Activated CD4-positive, alpha-beta T cell treated with anti-CD3 and anti-CD28 coated beads, Interleukin-2, amount 50 U/mL, for 1 hour (primary cell): Measurements from ENCODE around the gene ZSCAN12.

Source experiments
- DNase-seq: peaks from one replicate; pipeline ENCODE4 v3.0.0-alpha.2; 2020

The ZSCAN12 gene

GRCh38 chr6:28353356-28353755 is 46.2 kb downstream of the ZSCAN12 start:
- DNase-seq, result no peak

- DNase-seq, result no peak
Observed at GRCh38 chr6:28351493-28351925, 48.0 kb downstream of the ZSCAN12 start.

- no peak for DNase-seq
Observed at GRCh38 chr6:28351087-28351486, 48.5 kb downstream of the ZSCAN12 start.

- DNase-seq, result peak; percentile 77
Observed at GRCh38 chr6:28349892-28350737, 49.4 kb downstream of the ZSCAN12 start, which contains the start of gene ZKSCAN3. Gene ZKSCAN3, plus strand, starts transcription at chr6:28349947. Its CDS starts 9,640 bp downstream, at chr6:28359587.

GRCh38 chr6:28349344-28349891 is 50.1 kb downstream of the ZSCAN12 start:
- no peak for DNase-seq

- DNase-seq, result no peak
Observed at GRCh38 chr6:28347119-28347518, 52.4 kb downstream of the ZSCAN12 start.

GRCh38 chr6:28345201-28345600 is 54.3 kb downstream of the ZSCAN12 start:
- no peak for DNase-seq

GRCh38 chr6:28343898-28344677 is 55.5 kb downstream of the ZSCAN12 start:
- DNase-seq, result no peak

- DNase-seq, result no peak
Observed at GRCh38 chr6:28340310-28341095, 59.0 kb downstream of the ZSCAN12 start.

- DNase-seq, result no peak
Observed at GRCh38 chr6:28337121-28337520, 62.4 kb downstream of the ZSCAN12 start.

- DNase-seq, result no peak
Observed at GRCh38 chr6:28336284-28337120, 63.0 kb downstream of the ZSCAN12 start.

GRCh38 chr6:28335564-28336283 is 63.8 kb downstream of the ZSCAN12 start, which contains the start of gene ZSCAN31:
Gene ZSCAN31, minus strand, starts transcription at chr6:28336148. Its CDS starts 6,465 bp downstream, at chr6:28329683.
- DNase-seq, result peak; percentile 74

- DNase-seq, result no peak
Observed at GRCh38 chr6:28335040-28335563, 64.4 kb downstream of the ZSCAN12 start.

- no peak for DNase-seq
Observed at GRCh38 chr6:28334286-28335039, 65.1 kb downstream of the ZSCAN12 start.

GRCh38 chr6:28333599-28334018 is 65.9 kb downstream of the ZSCAN12 start:
- no peak for DNase-seq

- DNase-seq, result no peak
Observed at GRCh38 chr6:28333047-28333446, 66.5 kb downstream of the ZSCAN12 start.

- no peak for DNase-seq
Observed at GRCh38 chr6:28330041-28330440, 69.5 kb downstream of the ZSCAN12 start.
